ENCODE data around the gene DRG2.

DNA sequence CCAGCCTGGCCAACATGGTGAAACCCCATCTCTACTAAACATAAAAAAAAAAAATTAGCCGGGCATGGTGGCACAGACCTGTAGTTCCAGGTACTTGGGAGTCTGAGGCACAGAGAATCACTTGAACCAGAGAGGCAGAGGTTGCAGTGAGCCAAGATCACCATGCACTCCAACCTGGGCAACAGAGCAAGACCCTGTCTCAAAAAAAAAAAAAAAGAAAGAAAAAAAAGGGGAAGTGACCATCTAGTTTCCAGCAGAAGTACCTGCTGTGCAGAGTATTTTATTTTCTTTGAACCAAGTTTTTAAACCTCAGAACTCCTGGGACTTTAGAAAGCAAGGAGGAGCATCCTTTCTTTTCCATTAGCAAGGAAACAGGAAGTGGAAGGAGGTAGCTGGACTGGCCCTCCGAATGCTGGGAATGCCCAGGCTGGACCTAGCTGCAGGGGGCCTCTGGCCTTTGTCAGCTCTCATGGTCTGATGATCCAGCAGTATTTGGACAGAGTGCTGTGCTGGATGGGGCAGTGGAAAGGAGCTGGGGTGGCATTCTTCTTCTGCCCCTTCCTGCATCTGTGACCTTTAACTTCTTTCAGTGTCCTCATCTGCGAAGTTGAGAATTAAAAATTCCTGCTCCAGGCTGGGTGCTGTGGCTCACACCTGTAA is 41.9 kb upstream of the DRG2 start:
- TF ChIP-seq, protein P1, sequence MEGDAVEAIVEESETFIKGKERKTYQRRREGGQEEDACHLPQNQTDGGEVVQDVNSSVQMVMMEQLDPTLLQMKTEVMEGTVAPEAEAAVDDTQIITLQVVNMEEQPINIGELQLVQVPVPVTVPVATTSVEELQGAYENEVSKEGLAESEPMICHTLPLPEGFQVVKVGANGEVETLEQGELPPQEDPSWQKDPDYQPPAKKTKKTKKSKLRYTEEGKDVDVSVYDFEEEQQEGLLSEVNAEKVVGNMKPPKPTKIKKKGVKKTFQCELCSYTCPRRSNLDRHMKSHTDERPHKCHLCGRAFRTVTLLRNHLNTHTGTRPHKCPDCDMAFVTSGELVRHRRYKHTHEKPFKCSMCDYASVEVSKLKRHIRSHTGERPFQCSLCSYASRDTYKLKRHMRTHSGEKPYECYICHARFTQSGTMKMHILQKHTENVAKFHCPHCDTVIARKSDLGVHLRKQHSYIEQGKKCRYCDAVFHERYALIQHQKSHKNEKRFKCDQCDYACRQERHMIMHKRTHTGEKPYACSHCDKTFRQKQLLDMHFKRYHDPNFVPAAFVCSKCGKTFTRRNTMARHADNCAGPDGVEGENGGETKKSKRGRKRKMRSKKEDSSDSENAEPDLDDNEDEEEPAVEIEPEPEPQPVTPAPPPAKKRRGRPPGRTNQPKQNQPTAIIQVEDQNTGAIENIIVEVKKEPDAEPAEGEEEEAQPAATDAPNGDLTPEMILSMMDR (IDR thresholded peaks at IDR 0.05; ENCODE audit: insufficient read depth, low read length, poor library complexity, severe bottlenecking): no peak
- no peak for TF ChIP-seq EZH2phosphoT487 (conservative IDR thresholded peaks at IDR 0.05; ENCODE audit: low read length)

Data from SU-DHL-6 (cell line).